M059J (cell line): ENCODE results near the gene PIGU. TPM values are rescaled to one million over a fixed set of nuclear protein-coding genes. Genes with fewer than 3 reads are reported as not detected.
A peak's percentile ranks its signal among the peaks of the same experiment; 100 is the strongest.
"Not testable (repeated sequence)": the region's sequence is repeated elsewhere in the genome, so short reads cannot be mapped to it uniquely, and the experiment has no call there.

Source experiments
- DNase-seq: peaks from one replicate; pipeline ENCODE4 v3.0.0-alpha.2; 2012; ENCODE audit warnings: low read depth
- total RNA-seq: library from RNA; depleted of rRNA; stranded (reverse); fragments of >200 nt; shearing (Covaris generic); gene quantifications from 2 replicates; pipeline ENCODE4 v1.2.3, GENCODE V29; 2014; rRNA removed

Gene PIGU
- total RNA-seq, result 51.5 and 60.7 TPM in 2 replicates

GRCh38 chr20:34676642-34677373 lies at the start of gene PIGU:
TSS of gene PIGU (minus strand) at chr20:34677092. CDS start at chr20:34677085, 7 bp downstream.
- peak; percentile 98 for DNase-seq

- no peak for DNase-seq
These were observed 47.3 kb upstream of the PIGU start for GRCh38 chr20:34724172-34724571.

GRCh38 chr20:34722560-34722959 lies 45.7 kb upstream of the PIGU start:
- peak; percentile 59 for DNase-seq

DNA sequence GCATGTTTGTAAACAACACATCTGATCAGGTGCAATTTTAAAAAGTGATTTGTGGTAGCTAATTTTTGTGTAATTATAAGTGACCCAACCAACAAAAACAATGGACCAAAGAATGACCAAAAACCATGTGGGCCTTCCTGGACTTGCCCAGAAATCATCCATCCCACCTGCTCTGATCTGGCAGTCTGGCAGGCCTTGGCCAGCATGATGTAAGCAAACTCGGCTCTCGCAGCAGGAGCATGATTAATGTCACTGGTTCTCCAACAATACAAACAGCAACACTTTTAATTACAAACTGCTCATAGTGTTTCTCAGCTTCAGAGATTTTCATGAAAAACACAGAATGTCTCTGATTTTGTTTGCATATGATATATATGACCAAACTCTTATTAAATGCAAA lies 43.4 kb upstream of the PIGU start:
- DNase-seq, result no peak

GRCh38 chr20:34719242-34720017 lies 42.5 kb upstream of the PIGU start:
- DNase-seq, result not testable (repeated sequence)

DNA sequence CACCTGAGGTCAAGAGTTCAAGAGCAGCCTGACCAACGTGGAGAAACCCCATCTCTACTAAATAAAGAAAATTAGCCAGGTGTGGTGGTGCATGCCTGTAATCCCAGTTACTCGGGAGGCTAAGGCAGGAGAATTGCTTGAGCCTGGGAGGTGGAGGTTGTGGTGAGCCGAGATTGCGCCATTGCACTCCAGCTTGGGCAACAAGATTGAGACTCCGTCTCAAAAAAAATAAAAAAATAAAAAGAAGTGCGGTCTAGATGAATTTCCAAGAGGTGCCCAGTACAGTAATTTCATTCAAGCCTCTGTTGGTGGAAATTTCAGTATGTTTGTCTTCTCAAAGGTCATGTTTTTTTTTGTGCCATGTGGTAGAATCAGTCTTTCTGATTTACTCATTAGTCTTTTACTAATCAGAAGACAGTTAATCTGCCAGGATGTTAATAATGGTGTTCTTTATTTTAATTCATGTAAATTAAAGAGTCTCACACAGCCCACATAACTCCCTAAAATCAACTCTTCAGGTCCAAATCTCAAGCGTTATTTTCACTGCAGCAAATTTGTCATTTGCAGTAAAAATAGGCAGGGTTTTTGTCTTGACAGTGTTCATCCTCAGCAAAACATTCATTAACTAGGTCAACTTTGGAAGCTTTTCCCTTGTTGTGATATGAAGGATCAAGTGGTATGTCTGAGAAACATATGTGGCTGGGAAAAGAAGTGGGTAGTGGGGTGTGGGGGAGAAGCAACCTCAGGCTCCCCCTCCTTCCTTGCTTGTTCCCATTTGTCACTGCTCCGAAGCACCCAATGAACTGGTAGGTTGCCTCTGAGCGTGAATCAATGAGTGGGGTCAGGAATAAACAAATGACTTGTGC lies 40.6 kb upstream of the PIGU start:
- DNase-seq, result no peak

- DNase-seq, result no peak
These were observed 40.0 kb upstream of the PIGU start for GRCh38 chr20:34716921-34717229.

- DNase-seq, result no peak
These were observed 38.5 kb upstream of the PIGU start for GRCh38 chr20:34715384-34715783.

DNA sequence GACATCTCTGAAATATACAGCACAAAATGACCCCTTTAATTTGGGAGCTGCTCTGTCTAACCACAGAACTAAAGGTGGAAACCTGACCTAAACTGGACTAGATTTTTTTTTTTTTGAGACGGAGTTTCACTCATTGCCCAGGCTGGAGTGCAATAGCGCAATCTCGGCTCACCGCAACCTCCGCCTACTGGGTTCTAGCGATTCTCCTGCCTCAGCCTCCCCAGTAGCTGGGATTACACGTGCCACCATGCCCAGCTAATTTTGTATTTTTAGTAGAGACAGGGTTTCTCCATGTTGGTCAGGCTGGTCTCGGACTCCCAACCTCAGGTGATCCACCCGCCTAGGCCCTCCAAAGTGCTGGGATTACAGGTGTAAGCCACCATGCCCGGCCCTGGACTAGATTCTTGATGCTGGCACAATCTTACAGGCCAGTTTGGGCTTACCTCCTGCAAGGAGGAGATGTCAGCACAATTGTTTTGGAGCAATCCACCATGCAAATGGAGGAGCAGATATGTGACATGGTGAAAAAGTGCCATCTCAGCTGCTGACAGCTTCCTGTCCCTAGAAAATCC lies 37.1 kb upstream of the PIGU start:
- not testable (repeated sequence) for DNase-seq

GRCh38 chr20:34713194-34713943 lies 36.5 kb upstream of the PIGU start:
- DNase-seq, result peak; percentile 100

DNA sequence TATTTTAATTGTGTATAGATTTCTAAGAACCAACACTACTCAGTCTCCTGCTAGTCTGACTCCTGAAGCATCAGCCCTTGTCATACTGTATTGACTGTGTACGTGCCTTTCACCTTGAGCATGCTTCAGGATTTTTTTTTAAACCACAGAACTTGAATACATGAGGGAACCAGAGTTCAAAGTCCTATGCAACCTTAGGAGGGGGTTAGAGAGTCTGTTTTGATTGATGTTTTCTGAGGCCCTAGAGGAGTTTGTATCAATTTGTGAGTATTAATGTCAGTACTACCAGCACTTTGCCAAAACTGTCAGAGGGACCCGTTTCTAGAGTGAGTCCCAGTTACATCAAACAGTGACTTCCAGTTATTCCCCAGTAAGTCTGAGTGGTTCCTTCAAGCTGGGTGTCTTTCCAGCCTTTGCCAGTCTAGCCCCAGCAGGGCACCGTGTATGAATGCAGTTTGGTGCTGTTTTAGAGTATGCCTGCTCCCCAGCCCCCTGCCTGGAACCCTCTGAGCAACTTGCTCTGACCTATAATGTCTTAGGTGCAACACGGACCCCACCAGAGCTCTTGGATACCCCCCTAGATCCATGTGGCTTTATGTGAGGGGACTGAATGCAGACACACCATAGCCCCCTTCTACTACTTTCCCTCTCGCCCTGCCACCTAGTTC lies 35.8 kb upstream of the PIGU start:
- DNase-seq, result no peak

GRCh38 chr20:34711813-34712430 lies 35.0 kb upstream of the PIGU start:
- DNase-seq, result no peak

- DNase-seq, result no peak
These were observed 34.1 kb upstream of the PIGU start for GRCh38 chr20:34710861-34711574.

GRCh38 chr20:34710568-34710839 lies 33.6 kb upstream of the PIGU start:
- DNase-seq, result no peak

- peak; percentile 62 for DNase-seq
These were observed 33.1 kb upstream of the PIGU start for GRCh38 chr20:34709831-34710567.

GRCh38 chr20:34709044-34709830 lies 32.3 kb upstream of the PIGU start:
- peak; percentile 95 for DNase-seq

DNA sequence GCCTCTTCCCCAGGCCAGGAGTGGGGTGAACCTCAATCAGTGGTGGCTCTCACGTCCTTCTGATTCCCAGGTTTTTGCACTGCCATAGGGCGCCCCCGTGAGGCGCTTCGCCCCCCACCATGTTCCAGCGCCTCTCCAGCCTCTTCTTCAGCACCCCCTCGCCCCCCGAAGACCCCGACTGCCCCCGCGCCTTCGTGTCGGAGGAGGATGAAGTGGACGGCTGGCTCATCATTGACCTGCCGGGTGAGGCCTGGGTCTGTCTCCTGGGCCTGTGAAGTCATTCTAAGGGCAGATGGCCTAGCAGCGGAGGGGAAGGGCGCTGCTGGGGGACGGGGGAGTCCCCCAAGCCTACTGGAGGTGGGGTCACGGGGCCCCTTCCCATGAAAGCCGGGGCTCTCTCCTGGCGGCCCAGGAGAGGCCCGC lies 31.7 kb upstream of the PIGU start:
- peak; percentile 60 for DNase-seq
